Dendritic cell treated with granulocyte-macrophage colony-stimulating factor and Interleukin-4, amounts not matched to agents 40 ng/mL and 50 ng/mL, for 4 days (primary cell): ENCODE measurements around the gene KIAA0825.
"Not testable (repeated sequence)": the region's sequence is repeated elsewhere in the genome, so short reads cannot be mapped to it uniquely, and the experiment has no call there.

ENCODE experiments used
- H3K27ac Mint-ChIP-seq: one replicate; pipeline ENCODE4 v1.8.0; 2022; ENCODE audit warnings: mild to moderate bottlenecking, mixed read lengths
- H3K27me3 Mint-ChIP-seq: one replicate; pipeline ENCODE4 v1.8.0; 2022; ENCODE audit warnings: mild to moderate bottlenecking, mixed read lengths
- H3K36me3 Mint-ChIP-seq: one replicate; pipeline ENCODE4 v1.8.0; 2022; ENCODE audit warnings: low read depth, mixed read lengths
- H3K4me1 Mint-ChIP-seq: one replicate; pipeline ENCODE4 v1.8.0; 2022; ENCODE audit warnings: low read depth, mixed read lengths
- H3K4me3 Mint-ChIP-seq: one replicate; pipeline ENCODE4 v1.8.0; 2022; ENCODE audit warnings: mild to moderate bottlenecking, moderate library complexity, mixed read lengths
- H3K9me3 Mint-ChIP-seq: one replicate; pipeline ENCODE4 v1.8.0; 2022; ENCODE audit warnings: mixed read lengths
- intact Hi-C: fragments of 100-400 bp; cut with micrococcal nuclease; formaldehyde crosslinking; loops from one replicate; pipeline ENCODE4 v1.15.0; 2022

Gene KIAA0825

DNA sequence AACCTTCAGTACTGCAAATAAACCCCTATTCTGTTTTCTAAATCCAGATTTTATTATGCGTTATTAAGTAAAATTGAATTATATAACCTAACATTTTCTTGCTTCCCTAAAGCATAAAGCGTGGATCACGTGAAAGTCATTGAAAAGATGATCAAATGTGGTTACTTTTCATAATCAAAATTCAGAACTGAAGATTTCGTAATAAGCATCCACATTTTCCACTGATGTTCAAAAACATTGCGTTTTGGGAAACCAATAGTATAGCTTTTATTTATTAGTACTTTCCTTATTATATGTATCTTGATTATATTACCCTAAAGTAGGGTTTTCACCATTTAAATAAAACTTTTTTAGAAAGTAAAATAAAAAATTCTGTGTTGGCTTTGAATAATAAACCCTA lies 1.9 kb upstream of the KIAA0825 start:
- intact Hi-C loops: no loop called here

DNA sequence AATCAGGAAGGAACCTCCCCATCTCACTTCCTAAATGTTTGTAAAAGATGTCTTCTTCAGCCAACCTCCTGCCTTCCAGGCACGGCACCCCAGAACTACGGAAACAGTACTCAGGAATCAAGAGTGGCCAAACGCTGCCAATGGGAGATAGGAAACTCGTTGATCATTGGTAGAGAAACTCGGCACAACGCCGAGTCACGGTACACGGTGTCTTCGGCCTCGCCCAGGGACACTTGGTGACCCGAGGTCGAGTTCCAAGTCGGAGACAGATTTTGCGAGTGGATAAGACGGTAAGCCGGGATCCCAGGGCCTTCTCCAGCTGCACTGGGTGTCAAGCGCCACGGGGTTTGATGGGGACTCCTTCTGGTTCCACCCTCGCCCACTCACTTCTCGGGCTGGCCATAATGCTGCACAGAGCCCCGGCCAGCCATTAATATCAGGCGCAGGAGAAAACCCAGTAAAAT lies 343 bp downstream of the KIAA0825 start:
- Mint-ChIP-seq H3K27ac (peak overlapping the region; percentile 90), H3K4me1 (peaks cover 27% of the 10 kb centered on the region), H3K4me3 (peak overlapping the region; percentile 89), H3K36me3 (peaks cover 17% of the 10 kb centered on the region), H3K27me3 (no peaks in the 10 kb centered on the region), H3K9me3 (no peaks in the 10 kb centered on the region)
- intact Hi-C loops: loop anchor here (10.0 kb wide), 2 partner anchors 117 to 503 kb away; a partner anchor contains a TSS

More for the DNA sequence above, 1.9 kb upstream of the KIAA0825 start:
- Mint-ChIP-seq H3K4me3 (no peak overlapping the region), H3K27me3 (no peaks in the 10 kb centered on the region), H3K4me1 (peaks cover 27% of the 10 kb centered on the region), H3K9me3 (no peaks in the 10 kb centered on the region), H3K36me3 (peaks cover 17% of the 10 kb centered on the region), H3K27ac (no peak overlapping the region)

DNA sequence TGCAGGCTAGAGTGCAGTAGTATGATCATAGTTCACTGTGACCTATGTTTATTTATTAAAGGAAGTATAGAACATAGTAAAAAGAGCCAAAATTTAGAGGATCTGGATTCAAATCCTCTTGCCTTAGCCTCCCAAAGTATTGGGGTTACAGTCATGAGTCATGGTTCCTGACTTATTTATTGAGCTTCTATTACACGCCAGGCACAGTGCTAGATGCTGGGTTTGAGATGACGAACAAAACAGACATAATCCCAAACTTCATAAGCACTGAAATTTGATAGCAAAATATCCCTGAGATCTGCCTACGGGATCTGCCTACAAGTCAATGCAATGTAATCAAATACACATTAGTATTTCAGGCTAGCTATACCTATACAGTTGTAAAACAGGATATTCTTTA lies 2.5 kb downstream of the KIAA0825 start:
- intact Hi-C loops: loop anchor here (10.0 kb wide), 2 partner anchors 119 to 501 kb away; a partner anchor contains a TSS
- H3K4me3 Mint-ChIP-seq: no peak overlapping the region

DNA sequence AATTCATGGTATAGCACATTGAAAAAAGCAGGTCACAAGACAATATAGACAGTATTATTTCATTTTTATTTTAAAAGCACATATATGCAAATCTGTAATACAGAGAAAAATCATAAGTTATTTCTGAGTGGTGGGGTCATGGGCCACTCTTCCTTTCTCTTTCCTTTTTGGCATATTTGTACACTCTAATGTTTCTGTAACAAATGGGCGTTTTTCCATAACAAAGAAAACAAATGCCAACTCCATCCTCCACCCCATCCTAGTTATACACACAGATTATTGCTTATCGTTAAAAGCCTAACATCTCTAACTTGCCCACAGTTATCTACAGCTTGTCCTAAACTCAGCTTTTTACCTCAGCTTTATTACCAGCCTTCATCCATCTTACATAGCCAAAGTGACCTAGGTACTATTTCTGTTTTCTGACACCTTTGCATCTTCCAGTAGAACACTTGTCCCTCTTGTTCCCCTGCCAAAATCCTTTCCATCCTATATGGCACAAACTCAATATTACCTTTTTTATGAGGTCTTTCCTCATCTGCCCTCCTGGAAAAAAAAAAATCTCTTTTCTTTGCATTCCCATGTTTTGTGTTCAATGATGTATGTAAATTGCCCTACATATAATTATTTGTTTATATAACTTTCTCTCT lies 4.1 kb downstream of the KIAA0825 start:
- intact Hi-C loops: loop anchor here (10.0 kb wide), 2 partner anchors 121 to 499 kb away; a partner anchor contains a TSS
- no peak overlapping the region for H3K27ac Mint-ChIP-seq

More for the DNA sequence above, 2.5 kb downstream of the KIAA0825 start:
- H3K27ac Mint-ChIP-seq: no peak overlapping the region
- H3K27me3 Mint-ChIP-seq: no peaks in the 10 kb centered on the region
- no peaks in the 10 kb centered on the region for H3K9me3 Mint-ChIP-seq
- H3K4me1 Mint-ChIP-seq: peaks cover 21% of the 10 kb centered on the region
- H3K36me3 Mint-ChIP-seq: peaks cover 17% of the 10 kb centered on the region

DNA sequence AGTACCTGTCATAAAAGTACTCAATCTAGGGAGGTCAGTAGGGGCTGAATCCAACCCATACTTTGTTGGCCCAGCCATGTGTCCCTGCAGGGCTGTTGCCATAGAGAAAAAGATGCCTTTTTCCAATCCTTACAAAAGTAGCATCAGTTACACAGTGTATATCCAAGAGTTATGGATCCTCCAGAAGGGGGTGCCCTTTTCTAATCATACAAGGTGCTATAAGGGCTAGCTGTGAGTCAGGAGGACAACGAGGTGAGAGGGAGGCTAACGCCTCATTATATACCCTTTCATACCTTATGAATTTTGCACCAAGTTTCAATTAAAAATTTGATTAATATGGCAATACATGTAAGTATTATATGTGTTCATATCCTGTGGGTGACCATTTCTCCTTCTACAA lies 4.8 kb downstream of the KIAA0825 start:
- H3K4me3 Mint-ChIP-seq: no peak overlapping the region
- intact Hi-C loops: loop anchor here (10.0 kb wide), 2 partner anchors 121 to 499 kb away; a partner anchor contains a TSS
- H3K4me1 Mint-ChIP-seq: peaks cover 8% of the 10 kb centered on the region
- H3K27me3 Mint-ChIP-seq: no peaks in the 10 kb centered on the region
- H3K27ac Mint-ChIP-seq: no peak overlapping the region
- H3K9me3 Mint-ChIP-seq: no peaks in the 10 kb centered on the region
- peaks cover 11% of the 10 kb centered on the region for H3K36me3 Mint-ChIP-seq

More for the DNA sequence above, 4.1 kb downstream of the KIAA0825 start:
- no peaks in the 10 kb centered on the region for H3K27me3 Mint-ChIP-seq
- no peaks in the 10 kb centered on the region for H3K9me3 Mint-ChIP-seq
- H3K4me3 Mint-ChIP-seq: no peak overlapping the region
- peaks cover 17% of the 10 kb centered on the region for H3K36me3 Mint-ChIP-seq
- peaks cover 13% of the 10 kb centered on the region for H3K4me1 Mint-ChIP-seq

DNA sequence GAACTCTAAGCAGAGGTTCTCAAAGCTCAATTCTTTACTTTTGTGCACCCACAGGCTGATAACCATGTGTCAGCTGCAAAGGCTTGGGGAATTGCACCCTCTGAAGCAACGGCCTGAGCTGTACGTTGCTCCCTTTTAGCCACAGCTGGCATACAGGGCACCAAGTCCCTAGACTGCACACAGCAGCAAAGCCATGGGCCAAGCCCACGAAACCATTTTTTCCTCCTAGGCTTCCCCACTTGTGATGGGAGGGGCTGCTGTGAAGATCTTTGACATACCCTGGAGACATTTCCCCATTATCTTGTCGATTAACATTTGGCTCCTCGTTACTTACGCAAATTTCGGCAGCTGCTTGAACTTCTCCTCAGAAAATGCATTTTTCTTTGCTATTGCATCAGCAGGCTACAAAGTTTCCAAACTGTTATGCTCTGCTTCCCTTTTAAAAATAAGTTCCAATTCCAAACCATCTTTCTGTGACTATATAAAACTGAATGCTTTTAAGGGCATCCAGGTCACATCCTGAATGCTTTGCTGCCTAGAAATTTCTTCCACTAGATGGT lies 23.0 kb downstream of the KIAA0825 start:
- H3K27ac Mint-ChIP-seq: no peak overlapping the region
- H3K4me1 Mint-ChIP-seq: peaks cover 14% of the 10 kb centered on the region
- peaks cover 7% of the 10 kb centered on the region for H3K9me3 Mint-ChIP-seq
- H3K36me3 Mint-ChIP-seq: no peaks in the 10 kb centered on the region
- H3K27me3 Mint-ChIP-seq: no peaks in the 10 kb centered on the region
- peak overlapping the region; percentile 20 for H3K4me3 Mint-ChIP-seq
- intact Hi-C loops: no loop called here

DNA sequence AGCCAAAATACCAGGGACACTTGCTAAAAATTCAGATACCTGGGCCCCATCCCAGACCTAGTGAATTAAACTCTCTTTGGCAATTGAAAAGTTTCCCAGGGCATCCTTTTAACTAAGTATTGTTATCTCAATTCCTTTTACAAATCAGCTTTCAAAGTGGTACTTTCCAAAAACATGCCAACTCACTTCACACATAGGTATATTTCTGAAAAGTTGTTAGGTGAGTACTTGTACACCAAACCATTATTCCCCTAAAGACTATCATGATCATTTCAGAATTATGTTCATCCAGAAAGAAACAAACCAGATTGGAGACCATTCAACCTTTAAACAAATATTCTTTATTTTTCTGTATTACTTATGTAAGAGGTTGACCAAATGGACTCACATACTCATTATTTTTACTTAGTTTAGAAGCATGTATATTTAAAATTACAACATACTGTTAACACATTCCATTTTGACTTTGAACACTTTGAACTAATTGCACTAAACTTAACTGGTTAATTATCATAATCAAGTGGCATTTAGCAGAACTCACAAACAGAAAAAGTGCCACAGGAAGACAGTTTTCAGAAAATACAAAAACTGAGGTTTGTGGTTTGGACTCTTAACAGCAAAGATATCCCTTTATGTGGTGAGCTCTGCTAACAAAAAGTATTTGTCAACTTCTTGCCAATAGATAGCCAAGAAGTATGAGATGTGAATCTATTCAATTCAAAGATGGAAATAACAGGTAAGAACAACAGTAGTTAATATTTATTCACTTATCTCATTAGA lies 40.7 kb downstream of the KIAA0825 start:
- Mint-ChIP-seq H3K4me3 (no peak overlapping the region), H3K36me3 (no peaks in the 10 kb centered on the region), H3K9me3 (no peaks in the 10 kb centered on the region), H3K27ac (no peak overlapping the region), H3K4me1 (no peaks in the 10 kb centered on the region), H3K27me3 (no peaks in the 10 kb centered on the region)
- intact Hi-C loops: no loop called here

DNA sequence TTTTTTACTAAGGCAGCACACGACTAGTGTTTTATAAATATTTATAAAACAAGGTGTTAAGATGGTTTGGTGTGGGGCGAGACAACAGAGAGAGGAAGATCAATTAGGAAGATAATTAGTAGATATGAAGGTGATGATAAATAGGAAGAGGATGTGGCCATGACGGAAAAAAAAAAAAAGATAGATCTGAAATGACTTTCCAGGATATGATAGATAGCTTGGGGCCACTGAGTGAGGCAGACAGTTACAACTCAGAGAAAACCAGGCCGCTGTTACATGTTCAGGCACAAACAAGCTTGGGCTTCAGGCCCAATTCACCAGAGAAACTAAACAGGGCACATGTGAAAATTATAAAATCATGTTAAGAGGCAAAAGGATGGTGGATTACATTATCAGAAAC lies 43.2 kb downstream of the KIAA0825 start:
- intact Hi-C loops: no loop called here
- H3K27me3 Mint-ChIP-seq: no peaks in the 10 kb centered on the region
- H3K9me3 Mint-ChIP-seq: no peaks in the 10 kb centered on the region
- no peak overlapping the region for H3K27ac Mint-ChIP-seq
- no peaks in the 10 kb centered on the region for H3K4me1 Mint-ChIP-seq
- H3K4me3 Mint-ChIP-seq: no peak overlapping the region
- H3K36me3 Mint-ChIP-seq: no peaks in the 10 kb centered on the region

DNA sequence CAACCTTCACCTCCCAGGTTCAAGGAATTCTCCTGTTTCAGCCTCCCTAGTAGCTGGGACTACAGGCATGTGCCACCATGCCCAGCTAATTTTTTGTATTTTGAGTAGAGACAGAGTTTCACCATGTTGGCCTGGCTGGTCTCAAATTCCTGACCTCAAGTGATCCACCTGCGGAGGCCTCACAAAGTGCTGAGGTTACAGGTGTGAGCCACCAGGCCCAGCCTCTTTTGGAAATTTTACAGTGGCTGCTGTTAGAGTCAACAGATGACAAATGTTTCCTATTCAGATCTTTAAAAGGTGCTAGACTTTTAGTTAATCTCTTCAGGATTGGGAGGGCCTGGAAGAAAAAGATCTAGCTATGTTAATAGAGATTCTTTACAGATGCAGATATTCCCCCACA lies 45.1 kb downstream of the KIAA0825 start:
- H3K4me3 Mint-ChIP-seq, H3K27ac Mint-ChIP-seq, H3K4me1 Mint-ChIP-seq, H3K9me3 Mint-ChIP-seq, H3K36me3 Mint-ChIP-seq, intact Hi-C loops, H3K27me3 Mint-ChIP-seq: not testable (repeated sequence)

DNA sequence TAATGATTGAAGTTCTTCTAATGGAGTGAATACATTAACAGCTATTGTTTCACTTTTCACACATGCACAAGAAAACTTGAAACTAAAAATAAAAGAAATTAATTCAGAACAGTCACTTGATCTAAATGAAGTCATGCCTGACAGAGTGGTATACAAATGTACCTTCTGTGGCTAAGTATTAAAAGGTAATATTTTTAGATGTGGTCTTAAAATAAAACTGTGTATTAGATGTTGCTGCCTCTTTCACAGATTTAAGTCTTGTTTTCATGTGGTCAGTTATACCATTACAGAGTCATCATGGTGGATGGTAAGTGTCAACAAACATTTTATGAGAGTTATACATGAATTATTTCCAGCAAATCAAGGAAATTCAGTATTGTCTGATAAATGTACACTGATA lies 47.0 kb downstream of the KIAA0825 start:
- intact Hi-C loops: no loop called here
- no peaks in the 10 kb centered on the region for H3K36me3 Mint-ChIP-seq
- no peak overlapping the region for H3K27ac Mint-ChIP-seq
- H3K4me1 Mint-ChIP-seq: no peaks in the 10 kb centered on the region
- no peaks in the 10 kb centered on the region for H3K27me3 Mint-ChIP-seq
- no peaks in the 10 kb centered on the region for H3K9me3 Mint-ChIP-seq
- no peak overlapping the region for H3K4me3 Mint-ChIP-seq

DNA sequence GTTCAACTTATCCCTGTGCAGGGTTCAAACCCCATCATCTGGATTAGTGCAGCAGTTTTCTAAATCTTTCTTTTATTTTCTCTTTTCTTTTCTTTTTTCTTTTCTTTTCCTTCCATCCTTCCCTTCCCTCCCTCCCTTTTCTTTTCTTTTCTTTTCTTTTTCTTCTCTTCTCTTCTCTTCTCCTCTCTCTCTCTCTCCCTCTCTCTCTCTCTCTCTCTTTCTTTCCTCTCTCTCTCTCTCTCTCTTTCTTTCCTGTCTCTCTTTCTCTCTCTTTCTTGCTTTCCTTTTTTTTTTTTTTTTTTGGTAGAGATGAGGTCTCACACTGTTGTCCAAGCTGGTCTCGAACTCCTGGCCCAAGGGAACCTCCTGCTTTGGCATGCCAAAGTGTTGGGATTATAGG lies 53.6 kb downstream of the KIAA0825 start:
- no peak overlapping the region for H3K27ac Mint-ChIP-seq
- H3K9me3 Mint-ChIP-seq: no peaks in the 10 kb centered on the region
- intact Hi-C loops: no loop called here
- no peaks in the 10 kb centered on the region for H3K4me1 Mint-ChIP-seq
- H3K4me3 Mint-ChIP-seq: no peak overlapping the region
- no peaks in the 10 kb centered on the region for H3K27me3 Mint-ChIP-seq
- H3K36me3 Mint-ChIP-seq: no peaks in the 10 kb centered on the region

DNA sequence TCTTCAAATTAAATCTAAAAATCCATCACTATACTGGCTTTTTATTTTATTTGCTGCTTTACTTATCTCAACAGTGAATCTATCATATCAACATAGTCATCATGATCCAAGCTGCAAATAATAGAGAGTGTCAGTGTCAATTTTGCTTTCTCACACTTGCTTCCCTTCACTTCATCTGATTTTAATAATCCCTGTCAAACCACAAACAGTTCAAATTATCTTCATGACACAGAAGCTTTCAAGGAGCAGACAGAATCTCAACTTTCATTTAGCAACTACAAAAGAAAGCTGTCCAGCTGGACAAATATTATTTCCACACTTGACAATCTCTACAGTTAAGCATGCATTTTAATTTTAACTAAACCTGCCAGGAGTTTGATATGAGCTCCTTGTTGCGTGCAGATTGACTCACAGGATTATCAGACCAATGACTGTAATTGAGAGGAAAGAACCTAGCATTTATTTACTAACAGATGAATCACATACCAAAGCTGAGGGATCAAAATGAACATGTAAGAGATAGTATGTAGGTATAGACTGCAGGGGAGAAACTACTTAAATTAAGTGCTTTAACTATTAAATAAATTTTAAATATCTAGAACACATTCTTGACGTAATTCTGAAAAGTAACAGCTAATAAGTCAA lies 56.0 kb downstream of the KIAA0825 start:
- intact Hi-C loops: no loop called here
- Mint-ChIP-seq H3K9me3 (no peaks in the 10 kb centered on the region), H3K4me1 (no peaks in the 10 kb centered on the region), H3K4me3 (no peak overlapping the region), H3K27ac (no peak overlapping the region), H3K36me3 (no peaks in the 10 kb centered on the region), H3K27me3 (no peaks in the 10 kb centered on the region)

DNA sequence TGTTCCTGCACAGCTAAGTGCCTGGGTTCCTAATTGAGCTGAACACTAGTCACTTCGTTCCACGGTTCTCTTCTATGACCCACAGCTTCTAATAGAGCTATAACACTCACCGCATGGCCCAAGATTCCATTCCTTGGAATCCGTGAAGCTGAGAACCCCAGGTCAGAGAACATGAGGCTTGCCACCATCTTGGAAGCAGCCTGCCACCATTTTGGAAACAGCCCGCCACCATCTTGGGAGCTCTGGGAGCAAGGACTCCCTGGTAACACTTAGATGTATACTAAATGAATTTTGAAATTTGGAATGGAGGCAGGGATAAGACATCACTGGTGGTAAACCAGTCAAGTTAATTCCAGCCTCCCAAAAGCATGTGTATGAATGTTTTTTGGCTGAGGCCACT lies 60.4 kb downstream of the KIAA0825 start:
- H3K4me3 Mint-ChIP-seq: no peak overlapping the region
- H3K9me3 Mint-ChIP-seq: no peaks in the 10 kb centered on the region
- no peaks in the 10 kb centered on the region for H3K27me3 Mint-ChIP-seq
- no peak overlapping the region for H3K27ac Mint-ChIP-seq
- intact Hi-C loops: no loop called here
- no peaks in the 10 kb centered on the region for H3K4me1 Mint-ChIP-seq
- no peaks in the 10 kb centered on the region for H3K36me3 Mint-ChIP-seq

DNA sequence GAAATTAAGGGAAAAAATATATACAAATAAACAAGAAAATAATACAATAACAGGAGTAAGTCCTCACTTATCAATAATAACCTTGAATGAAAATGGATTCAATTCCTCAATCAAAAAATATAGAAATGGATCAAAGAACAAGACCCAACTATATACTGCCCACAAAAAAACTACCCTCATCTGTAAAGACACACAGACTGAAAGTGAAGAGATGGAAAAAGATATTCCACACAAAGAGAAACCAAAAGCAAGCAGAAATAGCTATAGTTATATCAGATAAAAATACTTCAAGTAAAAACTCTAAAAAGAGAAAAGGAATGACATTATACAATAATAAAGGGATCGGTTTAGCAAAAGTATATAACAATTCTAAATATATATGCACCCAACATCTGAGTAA lies 66.5 kb downstream of the KIAA0825 start:
- Mint-ChIP-seq H3K4me3 (no peak overlapping the region), H3K27me3 (peaks cover 2% of the 10 kb centered on the region), H3K27ac (no peak overlapping the region), H3K4me1 (peaks cover under 1% of the 10 kb centered on the region), H3K9me3 (no peaks in the 10 kb centered on the region), H3K36me3 (no peaks in the 10 kb centered on the region)
- intact Hi-C loops: no loop called here
